HG03045 (cell line): ENCODE measurements around the gene VPS13D.

Experiments
- ATAC-seq: cut with Tn5 transposase; IDR thresholded peaks from one replicate; pipeline ENCODE4 v1.9.1; 2021; ENCODE audit warnings: mild to moderate bottlenecking, moderate library complexity; ENCODE audit not compliant: unreplicated experiment

Gene VPS13D

DNA sequence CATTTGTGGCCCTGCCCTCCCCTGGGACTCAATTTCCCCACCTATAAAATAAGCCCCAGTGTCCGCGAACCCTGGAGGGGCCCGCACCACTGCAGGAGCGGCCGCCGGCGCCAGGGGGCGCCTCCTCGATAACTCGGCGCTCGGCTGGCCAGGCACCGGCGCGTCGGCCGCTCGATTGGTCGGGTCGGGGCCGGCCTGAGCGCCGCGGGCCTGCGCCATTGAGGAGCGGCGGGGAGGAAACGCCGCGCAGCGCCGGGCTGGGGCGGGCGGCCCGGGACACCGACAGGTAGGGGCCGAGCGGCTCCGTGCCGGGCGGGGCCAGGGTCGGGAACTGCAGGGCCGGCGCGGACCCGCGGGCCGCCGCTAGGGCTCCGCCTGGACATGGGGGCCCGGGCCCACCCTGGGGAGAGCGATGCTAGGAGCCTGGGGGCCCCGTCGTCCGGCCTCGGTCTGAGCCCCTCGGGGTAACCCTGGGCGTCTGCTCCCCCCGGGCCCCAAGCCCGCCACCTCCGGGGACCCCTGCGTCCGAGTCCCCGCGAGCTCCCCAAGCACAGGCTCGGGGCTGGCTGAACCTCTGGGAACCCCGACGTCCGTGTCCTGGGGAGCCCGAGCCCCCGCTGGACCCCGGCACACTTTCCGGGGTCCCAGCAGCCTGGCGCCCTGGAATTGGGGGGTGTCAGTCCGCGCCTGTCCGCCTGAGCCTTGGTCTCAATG, at the start of gene VPS13D:
VPS13D (plus strand) TSS at position 196 of the 714 bp plus-strand sequence. CDS start 4,237 bp downstream, outside the sequence.
- ATAC-seq = peak; percentile 70

GRCh38 chr1:12180315-12180714, 49.5 kb upstream of the VPS13D start:
- ATAC-seq = no peak

- no peak for ATAC-seq
Observed at GRCh38 chr1:12180903-12181302, 48.9 kb upstream of the VPS13D start.

DNA sequence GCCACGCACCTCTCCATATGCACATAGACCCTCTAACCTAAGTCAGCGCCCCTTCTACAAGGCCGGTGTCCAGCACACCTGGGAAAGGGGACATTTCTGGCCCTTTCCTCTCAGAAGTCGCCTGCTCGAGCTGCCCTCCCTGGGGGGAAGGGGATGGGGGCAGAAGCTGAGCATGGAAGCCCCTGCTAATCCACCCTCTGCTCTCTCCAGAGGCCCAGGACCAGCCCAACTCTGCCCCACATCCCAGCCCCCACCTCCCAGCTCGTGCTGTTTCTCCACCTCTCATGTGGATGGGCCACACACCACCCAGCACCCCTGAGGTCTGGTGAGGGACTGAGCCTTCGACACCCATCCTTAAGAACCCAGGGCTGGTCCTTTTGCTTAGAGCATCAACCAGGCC, 48.3 kb upstream of the VPS13D start:
- no peak for ATAC-seq

DNA sequence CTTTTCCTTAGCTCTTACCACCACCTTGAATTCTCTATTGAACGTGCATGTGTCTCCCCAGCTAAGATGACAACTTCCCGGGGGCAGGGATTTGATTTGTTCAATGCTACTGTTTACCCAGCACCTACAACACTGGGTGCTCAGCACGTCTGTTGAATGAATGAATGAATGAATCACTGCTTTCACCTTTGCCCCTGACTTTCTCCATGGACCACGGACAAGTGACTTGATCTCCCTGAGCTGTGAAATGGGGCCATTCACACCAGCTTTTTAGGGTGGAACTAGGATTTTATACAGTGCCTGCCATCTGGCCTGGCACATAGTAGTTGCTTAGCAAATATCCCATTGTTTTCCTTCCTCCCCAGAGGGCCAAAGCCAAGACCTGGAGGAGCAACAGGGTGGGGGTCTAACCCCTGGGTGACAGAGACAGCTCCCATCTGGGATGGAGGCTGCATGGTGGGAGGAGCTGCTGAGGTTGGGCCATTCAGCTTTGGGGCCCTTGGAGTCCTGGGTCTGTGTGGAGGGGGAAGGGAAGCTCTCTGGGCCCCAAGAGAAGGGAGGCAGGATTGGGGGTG, 47.3 kb upstream of the VPS13D start:
- no peak for ATAC-seq

GRCh38 chr1:12183095-12183794, 46.6 kb upstream of the VPS13D start:
- ATAC-seq = no peak

DNA sequence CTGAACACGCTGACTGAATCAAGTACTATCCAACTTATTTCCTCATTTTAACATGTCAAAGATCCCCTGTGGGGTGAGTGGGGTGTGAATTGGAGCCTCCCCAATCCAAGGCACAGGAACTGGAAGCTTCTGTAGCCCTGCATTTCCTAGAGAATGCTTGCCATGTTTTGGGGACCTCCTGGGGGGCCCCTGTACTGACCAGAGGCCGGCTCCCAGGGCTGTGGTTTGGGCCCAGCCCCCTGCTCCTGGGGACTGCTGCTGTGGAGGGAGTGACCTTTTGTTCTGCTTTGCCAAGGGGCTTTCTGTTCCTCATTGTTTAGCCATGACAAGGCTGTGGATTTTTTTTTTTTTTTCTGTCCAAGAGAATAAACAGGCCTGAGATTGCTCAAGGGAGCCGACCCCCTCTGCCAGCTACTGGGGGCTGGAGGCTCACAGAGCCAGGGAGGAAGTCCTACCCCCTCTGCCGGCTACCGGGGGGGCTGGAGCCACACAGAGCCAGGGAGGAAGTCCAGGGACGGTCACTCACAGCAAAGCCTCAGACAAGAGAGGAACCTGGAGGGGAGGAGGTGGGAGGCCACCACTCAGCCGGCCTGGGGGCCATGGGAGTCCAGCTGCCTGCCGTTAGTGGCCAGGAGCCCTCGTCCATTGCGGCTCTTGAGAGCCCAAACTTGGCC, 45.7 kb upstream of the VPS13D start:
- ATAC-seq = no peak

DNA sequence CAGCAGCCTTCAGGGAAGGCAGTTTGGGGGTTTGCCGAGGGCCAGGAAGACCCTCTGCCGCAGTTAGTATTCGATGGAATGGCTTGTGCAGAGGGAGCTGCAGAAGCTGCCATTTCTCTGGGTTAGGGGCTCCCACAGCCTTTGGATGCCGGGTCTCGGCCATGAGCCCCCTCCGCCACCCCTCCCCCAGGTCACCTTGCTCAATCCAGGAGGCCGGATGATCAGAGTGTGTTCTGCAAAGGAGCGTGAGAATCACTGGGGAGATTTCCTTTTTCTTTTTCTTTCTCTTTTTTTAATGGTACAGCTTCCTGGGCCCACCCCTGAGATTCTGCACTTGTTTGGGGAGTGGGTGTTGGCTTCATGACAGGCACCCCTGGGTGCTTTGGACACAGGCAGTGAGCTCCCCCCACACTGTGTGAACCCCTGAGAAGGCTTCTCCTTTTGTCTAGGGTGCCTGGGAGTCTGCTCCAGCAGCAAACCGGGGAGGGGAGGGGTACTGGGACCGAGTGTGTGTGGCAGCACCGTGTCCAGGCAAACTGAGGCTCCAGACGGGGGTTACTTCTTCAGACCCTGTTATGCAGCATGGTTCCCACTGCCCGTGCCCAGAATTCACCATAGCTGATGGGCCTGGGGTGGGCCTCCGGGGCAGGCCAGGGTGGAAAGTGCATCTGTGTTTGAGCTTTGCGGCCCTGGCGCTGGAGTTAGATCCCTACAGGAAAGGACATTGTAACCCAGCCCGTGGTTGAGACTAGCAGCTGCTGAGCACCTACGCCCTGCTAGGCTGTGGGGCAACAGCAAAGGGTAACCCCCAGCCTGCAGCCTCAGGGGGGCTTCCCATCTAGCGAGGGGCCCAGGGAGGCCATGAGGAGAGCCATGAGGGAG, 44.6 kb upstream of the VPS13D start:
- ATAC-seq = no peak

GRCh38 chr1:12185918-12186678, 43.7 kb upstream of the VPS13D start:
- ATAC-seq = no peak

- ATAC-seq = no peak
Observed at GRCh38 chr1:12186679-12186985, 43.2 kb upstream of the VPS13D start.

DNA sequence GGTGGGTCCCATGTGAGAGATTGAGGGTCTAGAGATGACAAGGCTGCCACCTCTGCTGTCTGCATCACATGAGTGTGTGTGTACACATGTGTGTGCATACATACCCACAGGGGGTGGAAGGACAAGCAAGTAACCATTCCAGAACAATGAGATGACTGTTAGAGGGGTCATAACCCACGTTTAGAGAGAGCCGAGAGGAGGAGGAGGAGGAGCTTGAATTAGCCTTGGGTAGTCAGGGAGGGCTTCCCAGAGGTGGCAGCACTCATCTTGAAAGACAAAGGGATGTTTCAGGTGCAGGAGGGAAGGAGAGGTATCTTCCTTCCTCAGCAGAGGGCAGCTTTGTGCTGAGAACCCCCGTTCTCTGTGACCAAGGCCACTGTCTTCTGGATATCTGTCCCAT, 41.7 kb upstream of the VPS13D start:
- ATAC-seq = no peak

DNA sequence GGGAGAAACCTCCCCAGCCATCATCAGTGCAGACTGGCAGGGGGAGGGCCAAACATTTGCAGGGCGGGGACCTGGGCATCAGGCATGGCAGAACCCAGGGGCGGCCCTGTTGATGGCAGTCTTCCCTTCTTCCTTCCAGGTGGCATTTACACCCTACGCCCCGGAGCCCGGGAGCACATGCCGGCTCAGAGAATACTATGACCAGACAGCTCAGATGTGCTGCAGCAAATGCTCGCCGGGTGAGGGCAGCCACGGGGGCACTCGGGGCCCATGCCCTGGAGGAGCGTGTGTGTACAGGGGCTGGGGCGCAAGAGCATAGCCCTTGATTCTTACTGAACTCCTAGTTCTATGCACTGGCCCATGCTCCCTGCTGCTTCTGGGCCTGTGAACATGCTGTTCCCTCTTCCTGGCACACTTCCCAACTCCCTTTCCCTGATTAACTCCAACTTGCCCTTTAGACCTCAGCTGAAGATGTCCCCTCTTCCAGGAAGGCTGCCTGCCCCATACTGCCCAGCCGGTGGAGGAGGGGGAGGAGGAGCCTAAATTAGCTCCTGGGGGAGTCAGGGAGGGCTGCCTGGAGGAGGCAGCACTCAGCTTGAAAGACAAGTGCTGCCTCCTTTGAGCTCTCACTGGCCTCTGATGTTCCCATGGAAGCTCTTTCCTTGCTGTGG, 41.0 kb upstream of the VPS13D start:
- no peak for ATAC-seq

- ATAC-seq = no peak
Observed at GRCh38 chr1:12189328-12189682, 40.5 kb upstream of the VPS13D start.

GRCh38 chr1:12191242-12192032, 38.4 kb upstream of the VPS13D start:
- no peak for ATAC-seq

- no peak for ATAC-seq
Observed at GRCh38 chr1:12194666-12195216, 35.1 kb upstream of the VPS13D start.

GRCh38 chr1:12195416-12195815, 34.4 kb upstream of the VPS13D start:
- no peak for ATAC-seq

DNA sequence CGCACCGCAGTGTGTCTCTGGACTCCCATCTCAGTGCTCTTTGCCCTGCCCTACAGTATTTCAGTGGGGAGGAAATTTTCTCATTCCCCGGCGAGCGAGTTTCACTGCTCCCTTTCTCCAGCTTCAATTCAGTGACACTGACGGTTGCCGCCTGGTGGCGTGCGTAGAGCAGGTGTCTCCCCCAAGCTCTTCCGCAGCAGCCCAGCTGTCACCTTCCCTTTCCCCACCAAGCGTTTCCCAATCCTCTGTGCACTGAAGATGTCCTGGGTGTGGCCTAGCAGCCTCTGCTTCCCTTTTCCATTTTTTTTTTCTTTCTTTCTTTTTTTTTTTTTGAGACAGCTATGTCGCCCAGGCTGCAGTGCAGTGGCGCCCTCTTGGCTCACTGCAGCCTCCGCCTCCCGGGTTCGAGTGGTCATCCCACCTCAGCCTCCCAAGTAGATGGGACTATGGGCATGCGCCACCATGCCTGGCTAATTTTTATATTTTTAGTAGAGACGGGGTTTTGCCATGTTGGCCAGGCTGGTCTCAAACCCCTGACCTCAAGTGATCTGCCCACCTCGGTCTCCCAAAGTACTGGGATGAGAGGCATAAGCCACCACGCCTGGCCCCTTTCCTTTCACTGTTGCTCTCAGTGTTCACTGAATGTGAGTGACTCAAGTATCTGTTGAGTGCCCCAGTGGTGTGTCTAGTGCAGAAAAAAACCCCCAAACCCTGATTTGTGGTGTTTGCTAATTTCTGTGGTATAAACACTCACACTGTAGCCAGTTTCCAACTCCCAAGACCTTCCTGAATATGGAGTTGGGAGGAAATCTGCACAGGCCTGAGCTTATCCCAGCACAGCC, 33.0 kb upstream of the VPS13D start:
- ATAC-seq = no peak

DNA sequence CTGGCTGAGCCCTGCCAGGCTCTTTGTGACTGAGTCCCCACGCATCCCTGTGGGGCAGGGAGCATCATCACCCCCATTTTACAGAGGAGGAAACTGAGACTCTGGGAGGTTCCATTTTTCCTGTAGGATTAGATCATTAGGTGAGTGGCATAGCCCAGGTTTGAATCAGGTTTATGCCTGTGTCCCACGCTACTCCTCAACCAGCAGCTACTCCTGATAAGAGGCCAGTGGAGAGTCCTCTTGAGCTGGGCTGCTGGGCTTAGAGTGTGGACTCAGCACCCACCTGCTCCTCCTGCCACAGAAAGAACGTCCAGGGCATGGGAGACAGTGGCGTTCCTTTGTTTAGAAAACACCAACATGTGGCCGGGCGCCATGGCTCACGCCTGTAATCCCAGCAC, 32.3 kb upstream of the VPS13D start:
- no peak for ATAC-seq
